Naive B cell (primary cell): ENCODE results near the gene HEXIM1. TPM values are rescaled to one million over a fixed set of nuclear protein-coding genes. Genes with fewer than 3 reads are reported as not detected.

ENCODE experiments used
- ATAC-seq, 2 donors: fragments of 150-1000 bp; cut with Tn5 transposase; 2 replicates each; pipeline ENCODE4 v1.10.0; 2021; ENCODE audit warnings: low read depth in 2 of 2, mild to moderate bottlenecking in 2 of 2, moderate library complexity in 2 of 2
- DNase-seq: peaks from one replicate; pipeline ENCODE4 v3.0.0; 2022
- H3K27ac Mint-ChIP-seq, 6 donors: one replicate each; pipeline ENCODE4 v1.8.0; 2020 to 2022; ENCODE audit warnings: mild to moderate bottlenecking in 6 of 6, mixed read lengths in 6 of 6, moderate library complexity in 5 of 6, inconsistent platforms in 2 of 6
- H3K27me3 Mint-ChIP-seq, 3 donors: one replicate each; pipeline ENCODE4 v1.8.0; 2021 to 2022; ENCODE audit warnings: mixed read lengths in 3 of 3, mild to moderate bottlenecking in 1 of 3
- H3K36me3 Mint-ChIP-seq, 2 donors: one replicate each; pipeline ENCODE4 v1.8.0; 2020 to 2022; ENCODE audit warnings: mixed read lengths in 2 of 2, inconsistent platforms in 1 of 2, mild to moderate bottlenecking in 1 of 2
- H3K4me1 Mint-ChIP-seq, 3 donors: one replicate each; pipeline ENCODE4 v1.8.0; 2020 to 2022; ENCODE audit warnings: mixed read lengths in 3 of 3, inconsistent platforms in 1 of 3, mild to moderate bottlenecking in 1 of 3, moderate library complexity in 1 of 3
- H3K4me3 Mint-ChIP-seq, 8 donors: one replicate each; pipeline ENCODE4 v1.8.0; 2020 to 2022; ENCODE audit warnings: mild to moderate bottlenecking in 8 of 8, mixed read lengths in 8 of 8, moderate library complexity in 8 of 8, inconsistent platforms in 2 of 8
- H3K9me3 Mint-ChIP-seq, 7 donors: one replicate each; pipeline ENCODE4 v1.8.0; 2020 to 2022; ENCODE audit warnings: mixed read lengths in 7 of 7, mild to moderate bottlenecking in 5 of 7, inconsistent platforms in 2 of 7, moderate library complexity in 1 of 7
- polyA plus RNA-seq, 6 donors: library from polyadenylated mRNA; unstranded; fragments of 300-500 nt; fragmentation: Illumina TruSeq; gene quantifications; one replicate each; pipeline ENCODE4 v1.2.3, GENCODE V29; 2021; ENCODE audit warnings: low read depth in 6 of 6

The HEXIM1 gene
- polyA plus RNA-seq, 6 donors from 2014 or later: 3.2 to 5.3 (median 4.1) TPM

- peaks cover 2 to 13% of the 10 kb centered on the region in 2 donors for H3K36me3 Mint-ChIP-seq
- H3K27ac Mint-ChIP-seq: no peak overlapping the region
- no peaks in the 10 kb centered on the region for H3K9me3 Mint-ChIP-seq
- H3K4me3 Mint-ChIP-seq: no peak overlapping the region
- no peak for DNase-seq
- H3K27me3 Mint-ChIP-seq: no peaks in the 10 kb centered on the region
- no peak for ATAC-seq
- peaks cover 11 to 24% (median 17%) of the 10 kb centered on the region in 3 donors for H3K4me1 Mint-ChIP-seq
Observed at GRCh38 chr17:45107293-45108010, 40.8 kb upstream of the HEXIM1 start.

- ATAC-seq (no peak), DNase-seq (no peak)
- no peak overlapping the region for H3K4me3 Mint-ChIP-seq
- peaks cover 11 to 25% (median 17%) of the 10 kb centered on the region in 3 donors for H3K4me1 Mint-ChIP-seq
- no peak overlapping the region for H3K27ac Mint-ChIP-seq
- no peaks in the 10 kb centered on the region for H3K9me3 Mint-ChIP-seq
- no peaks in the 10 kb centered on the region for H3K27me3 Mint-ChIP-seq
- peaks cover 0 to 7% of the 10 kb centered on the region in 2 donors for H3K36me3 Mint-ChIP-seq
Observed at GRCh38 chr17:45108051-45108450, 40.2 kb upstream of the HEXIM1 start.

- H3K4me3 Mint-ChIP-seq: no peak overlapping the region
- H3K36me3 Mint-ChIP-seq: no peaks in the 10 kb centered on the region
- H3K27ac Mint-ChIP-seq: peak overlapping the region in 2 of 6 donors; percentile 49 to 82
- H3K4me1 Mint-ChIP-seq: peaks cover 11 to 25% (median 17%) of the 10 kb centered on the region in 3 donors
- H3K27me3 Mint-ChIP-seq: no peaks in the 10 kb centered on the region
- no peak for DNase-seq
- no peaks in the 10 kb centered on the region for H3K9me3 Mint-ChIP-seq
- no peak for ATAC-seq
Observed at GRCh38 chr17:45108595-45109521, 39.4 kb upstream of the HEXIM1 start.

- H3K4me1 Mint-ChIP-seq: peaks cover 11 to 25% (median 17%) of the 10 kb centered on the region in 3 donors
- peak overlapping the region in 3 of 6 donors; percentile 26 to 63 (median 39) for H3K27ac Mint-ChIP-seq
- DNase-seq: no peak
- H3K4me3 Mint-ChIP-seq: no peak overlapping the region
- no peaks in the 10 kb centered on the region for H3K36me3 Mint-ChIP-seq
- H3K27me3 Mint-ChIP-seq: peaks cover 0 to 5% (median 3%) of the 10 kb centered on the region in 3 donors
- ATAC-seq: no peak
- no peaks in the 10 kb centered on the region for H3K9me3 Mint-ChIP-seq
Observed at GRCh38 chr17:45110676-45111611, 37.3 kb upstream of the HEXIM1 start.

GRCh38 chr17:45111850-45112249 lies 36.4 kb upstream of the HEXIM1 start:
- ATAC-seq: peak; percentile 69 to 75
- H3K9me3 Mint-ChIP-seq: no peaks in the 10 kb centered on the region

GRCh38 chr17:45112559-45113423 lies 35.5 kb upstream of the HEXIM1 start:
- Mint-ChIP-seq H3K9me3 (no peaks in the 10 kb centered on the region), H3K36me3 (no peaks in the 10 kb centered on the region), H3K4me1 (peaks cover 11 to 25% (median 17%) of the 10 kb centered on the region in 3 donors), H3K27me3 (peaks cover 0 to 12% (median 10%) of the 10 kb centered on the region in 3 donors), H3K4me3 (no peak overlapping the region), H3K27ac (peak overlapping the region in 2 of 6 donors; percentile 60 to 68)
- DNase-seq: no peak
- ATAC-seq: no peak

More at GRCh38 chr17:45111850-45112249, 36.4 kb upstream of the HEXIM1 start:
- Mint-ChIP-seq H3K4me1 (peaks cover 11 to 25% (median 17%) of the 10 kb centered on the region in 3 donors), H3K36me3 (no peaks in the 10 kb centered on the region), H3K27ac (peak overlapping the region in 5 of 6 donors; percentile 39 to 87 (median 65)), H3K4me3 (peak overlapping the region in 2 of 8 donors; percentile 32 to 77), H3K27me3 (peaks cover 0 to 12% (median 10%) of the 10 kb centered on the region in 3 donors)
- no peak for DNase-seq

- no peaks in the 10 kb centered on the region for H3K36me3 Mint-ChIP-seq
- no peak for ATAC-seq
- H3K4me1 Mint-ChIP-seq: peaks cover 11 to 24% (median 17%) of the 10 kb centered on the region in 3 donors
- H3K4me3 Mint-ChIP-seq: no peak overlapping the region
- no peaks in the 10 kb centered on the region for H3K9me3 Mint-ChIP-seq
- peak overlapping the region in 1 of 6 donors; percentile 60 for H3K27ac Mint-ChIP-seq
- no peak for DNase-seq
- H3K27me3 Mint-ChIP-seq: peaks cover 0 to 12% (median 10%) of the 10 kb centered on the region in 3 donors
Observed at GRCh38 chr17:45113424-45113754, 34.9 kb upstream of the HEXIM1 start.

GRCh38 chr17:45114117-45114932 lies 34.0 kb upstream of the HEXIM1 start:
- Mint-ChIP-seq H3K27ac (no peak overlapping the region), H3K4me3 (no peak overlapping the region)
- ATAC-seq: no peak

GRCh38 chr17:45115015-45115625 lies 33.2 kb upstream of the HEXIM1 start:
- Mint-ChIP-seq H3K27ac (no peak overlapping the region), H3K4me1 (peaks cover 8 to 21% (median 15%) of the 10 kb centered on the region in 3 donors), H3K4me3 (no peak overlapping the region), H3K36me3 (no peaks in the 10 kb centered on the region), H3K27me3 (peaks cover 0 to 22% (median 12%) of the 10 kb centered on the region in 3 donors), H3K9me3 (no peaks in the 10 kb centered on the region)
- ATAC-seq (no peak), DNase-seq (no peak)

More at GRCh38 chr17:45114117-45114932, 34.0 kb upstream of the HEXIM1 start:
- Mint-ChIP-seq H3K9me3 (no peaks in the 10 kb centered on the region), H3K36me3 (no peaks in the 10 kb centered on the region), H3K27me3 (peaks cover 0 to 14% (median 12%) of the 10 kb centered on the region in 3 donors), H3K4me1 (peaks cover 10 to 21% (median 16%) of the 10 kb centered on the region in 3 donors)
- DNase-seq: no peak

- ATAC-seq (no peak), DNase-seq (no peak)
- Mint-ChIP-seq H3K27me3 (peaks cover 0 to 25% (median 12%) of the 10 kb centered on the region in 3 donors), H3K4me3 (no peak overlapping the region), H3K27ac (peak overlapping the region in 1 of 6 donors; percentile 68), H3K9me3 (no peaks in the 10 kb centered on the region), H3K4me1 (peaks cover 8 to 17% (median 15%) of the 10 kb centered on the region in 3 donors), H3K36me3 (no peaks in the 10 kb centered on the region)
Observed at GRCh38 chr17:45115871-45116270, 32.4 kb upstream of the HEXIM1 start.

- H3K27ac Mint-ChIP-seq: no peak overlapping the region
Observed at GRCh38 chr17:45116434-45117016, 31.8 kb upstream of the HEXIM1 start.

More at GRCh38 chr17:45116434-45117016, 31.8 kb upstream of the HEXIM1 start:
- H3K27me3 Mint-ChIP-seq: peaks cover 0 to 29% (median 16%) of the 10 kb centered on the region in 3 donors
- peaks cover 4 to 10% (median 9%) of the 10 kb centered on the region in 3 donors for H3K4me1 Mint-ChIP-seq
- ATAC-seq: no peak
- H3K36me3 Mint-ChIP-seq: no peaks in the 10 kb centered on the region
- H3K9me3 Mint-ChIP-seq: no peaks in the 10 kb centered on the region
- no peak for DNase-seq
- H3K4me3 Mint-ChIP-seq: no peak overlapping the region
